K562 (cell line): ENCODE data around the gene GRIN2A. TPM values are rescaled to one million over a fixed set of nuclear protein-coding genes. Genes with fewer than 3 reads are reported as not detected.

Source experiments
- ATAC-seq: fragments of 200-7000 bp; cut with Tn5 transposase; 3 replicates; pipeline ENCODE4 v1.9.1; 2020; ENCODE audit warnings: moderate library complexity
- BruUV-seq: library from RNA; stranded (reverse); fragments of 400-500 nt; replicated peaks from 2 replicates; lab custom pipeline; 2021; lab: Mats Ljungman, UMichigan
- CTCF ChIA-PET: fragments of 300-600 bp; formaldehyde crosslinking; extraction: SDS; loops from one replicate; lab custom pipeline; 2021; ENCODE audit warnings: low intra/inter-chr PET ratio; lab: Yijun Ruan, JAX
- POLR2A ChIA-PET: fragments of 300-600, 350-650 bp; sonication (Branson Sonifier 250); formaldehyde crosslinking; extraction: SDS; loops from one replicate; lab custom pipeline; 2021; ENCODE audit warnings: antibody characterized with exemption, inconsistent platforms; lab: Yijun Ruan, JAX
- DNase-seq, 4 experiments: peaks; one replicate each; pipeline versions ENCODE4 v3.0.0 to v3.0.0-alpha.2; 2011 to 2018; ENCODE audit warnings: low spot score in 3 of 4, mixed read lengths in 3 of 4; ENCODE audit errors: extremely low read depth in 1 of 4
- FAIRE-seq: peaks from 2 replicates; lab custom pipeline; 2011; peaks lifted over from hg19 to GRCh38; lab: Jason Lieb, UNC
- H2AFZ ChIP-seq: 2 replicates; pipeline ENCODE4 v1.6.0; 2011; ENCODE audit warnings: low read depth, low read length, control low read depth, inconsistent platforms
- H3K27ac ChIP-seq: fragments of 200-600 bp; 3 replicates; pipeline ENCODE4 v1.8.0; 2011; ENCODE audit warnings: low read depth, mild to moderate bottlenecking, control low read depth, inconsistent platforms, low read length, moderate library complexity, mixed read lengths; ENCODE audit errors: extremely low read depth
- H3K27me3 ChIP-seq, 2 experiments: fragments of 300-600 bp in 1 of 2; 2 replicates in 1 of 2; 3 replicates in 1 of 2; pipeline versions ENCODE4 v1.6.0 to v1.8.0; 2011; ENCODE audit warnings: inconsistent platforms in 2 of 2, low read length in 2 of 2, mild to moderate bottlenecking in 1 of 2, mixed read lengths in 1 of 2, moderate library complexity in 1 of 2; ENCODE audit not compliant: control insufficient read depth in 2 of 2, insufficient read depth in 2 of 2
- H3K36me3 ChIP-seq: fragments of 300-600 bp; 3 replicates; pipeline ENCODE4 v1.8.0; 2011; ENCODE audit warnings: mild to moderate bottlenecking, low read length, inconsistent platforms; ENCODE audit not compliant: control insufficient read depth, insufficient read depth
- H3K4me1 ChIP-seq, 2 experiments: fragments of 200-600 bp in 1 of 2; replicated peaks in 1 of 2; 2 replicates in 1 of 2; 3 replicates in 1 of 2; pipeline versions ENCODE4 v1.5.1 to v1.8.0; 2011; ENCODE audit warnings: inconsistent platforms in 2 of 2, low read length in 2 of 2, mild to moderate bottlenecking in 1 of 2, mixed read lengths in 1 of 2, moderate library complexity in 1 of 2; ENCODE audit not compliant: control insufficient read depth in 2 of 2, insufficient read depth in 2 of 2
- H3K4me2 ChIP-seq: 2 replicates; pipeline ENCODE4 v1.6.1; 2011; ENCODE audit warnings: low read length, control low read depth, inconsistent platforms, mixed read lengths; ENCODE audit not compliant: insufficient read depth
- H3K4me3 ChIP-seq: fragments of 200-600 bp; sonication (generic), shearing (Covaris generic); 2 replicates; pipeline ENCODE4 v1.5.1; 2016; ENCODE audit warnings: control low read depth, inconsistent platforms
- H3K79me2 ChIP-seq: fragments of 200-600 bp; 3 replicates; pipeline ENCODE4 v1.8.0; 2011; ENCODE audit warnings: low read length, inconsistent platforms; ENCODE audit not compliant: control insufficient read depth, insufficient read depth
- H3K9ac ChIP-seq, 2 experiments: 2 replicates each; pipeline versions ENCODE4 v1.6.0 to v1.6.1; 2011; ENCODE audit warnings: low read depth in 2 of 2, low read length in 2 of 2, control low read depth in 1 of 2, inconsistent platforms in 1 of 2, mild to moderate bottlenecking in 1 of 2, mixed read lengths in 1 of 2; ENCODE audit not compliant: insufficient read depth in 1 of 2
- H3K9me1 ChIP-seq: one replicate; pipeline ENCODE4 v1.6.0; 2011; ENCODE audit warnings: inconsistent platforms, mild to moderate bottlenecking, low read length, moderate library complexity; ENCODE audit not compliant: control insufficient read depth, insufficient read depth
- H3K9me3 ChIP-seq: replicated peaks from 2 replicates; pipeline ENCODE4 v1.5.1; 2011; ENCODE audit warnings: low read depth, low read length, inconsistent platforms; ENCODE audit not compliant: control insufficient read depth, insufficient read depth
- H4K20me1 ChIP-seq: replicated peaks from 2 replicates; pipeline ENCODE4 v1.6.1; 2011; ENCODE audit warnings: low read length, inconsistent platforms, mixed read lengths; ENCODE audit not compliant: control insufficient read depth, insufficient read depth
- BRD4 ChIP-seq: fragments of 200-600 bp; sonication (generic); IDR thresholded peaks from 2 replicates; pipeline ENCODE4 v1.6.1; 2017; ENCODE audit warnings: inconsistent platforms
- E2F3 ChIP-seq: fragments of 250-450 bp; sonication (Bioruptor Pico); IDR thresholded peaks from 2 replicates; pipeline ENCODE4 v1.4.0; 2020; ENCODE audit warnings: mild to moderate bottlenecking
- FIP1L1 ChIP-seq: fragments of 200-400 bp; formaldehyde crosslinking; IDR thresholded peaks from 2 replicates; pipeline ENCODE4 v1.6.1; 2018; ENCODE audit warnings: mild to moderate bottlenecking, low read depth, low read length; ENCODE audit not compliant: poor library complexity, severe bottlenecking
- HDAC3 ChIP-seq: fragments of 450-650 bp; IDR thresholded peaks from 2 replicates; pipeline ENCODE4 v1.6.1; 2018; ENCODE audit warnings: borderline replicate concordance, mild to moderate bottlenecking, moderate library complexity; ENCODE audit not compliant: partially characterized antibody
- HES1 ChIP-seq: fragments of 450-650 bp; IDR thresholded peaks from 2 replicates; pipeline ENCODE4 v1.6.1; 2016; ENCODE audit warnings: low read depth, mild to moderate bottlenecking, moderate library complexity
- TEAD4 ChIP-seq, 2 experiments: sonication (generic) in 1 of 2; formaldehyde crosslinking in 1 of 2; IDR thresholded peaks; 2 replicates each; pipeline versions ENCODE4 v1.6.1 to v1.8.0; 2012 to 2022; ENCODE audit warnings: borderline replicate concordance in 1 of 2, inconsistent platforms in 1 of 2, low read length in 1 of 2, mild to moderate bottlenecking in 1 of 2, missing genetic modification reagents in 1 of 2
- WGBS: fragments of 100-300 bp; shearing (Covaris generic); methylation state at CpG from one replicate; pipeline ENCODE4 v1.1.6; 2016; ENCODE audit warnings: low coverage, mixed read lengths; ENCODE audit not compliant: insufficient coverage; ENCODE audit errors: missing lambda C conversion rate; 5-methylcytosine and 5-hydroxymethylcytosine counted together
- in situ Hi-C: fragments of 300-500 bp; cut with MboI; formaldehyde crosslinking; loops from 4 replicates; pipeline ENCODE4 v1.15.0; 2018; ENCODE audit warnings: inconsistent platforms, mixed read lengths
- intact Hi-C: fragments of 100-400 bp; cut with micrococcal nuclease; formaldehyde crosslinking; loops from 2 replicates; pipeline ENCODE4 v1.14.2; 2022
- polyA plus RNA-seq, 8 experiments: library from polyadenylated mRNA; depleted of rRNA in 4 of 8; stranded (reverse) in 5 of 8; unstranded in 3 of 8; fragments of >200 nt; fragmentation: Nextera tagmentation in 2 of 8; fragmentation: Illumina TruSeq in 1 of 8; extraction: Ambion mirVana in 2 of 8; extraction: Trizol in 1 of 8; gene quantifications; 2 replicates each; pipeline versions ENCODE4 v1.2.1 to v1.2.3, GENCODE V29; 2011 to 2014; ENCODE audit warnings: inconsistent platforms in 1 of 8, missing spikeins in 1 of 8
- total RNA-seq, 7 experiments: library from RNA; depleted of rRNA in 6 of 7; stranded (reverse); fragments of >200 nt in 6 of 7; fragmentation: Illumina TruSeq in 2 of 7; extraction: Trizol in 2 of 7; gene quantifications; 2 replicates each; pipeline versions ENCODE4 v1.2.1 to v1.2.3, GENCODE V29; 2011 to 2021; ENCODE audit warnings: low replicate concordance in 1 of 7

GRIN2A gene
- total and polyA plus RNA-seq, 9 of the 15 experiments (the other 6 are each of a cell fraction or from before 2014, with no cell fraction given): not detected

GRCh38 chr16:10070591-10070990 is 111.6 kb downstream of the GRIN2A start (continued):
- TF ChIP-seq BRD4 (no peak), FIP1L1 (no peak), TEAD4 (IDR thresholded peaks at IDR 0.05; ENCODE audit: low read length) (no peak), TEAD4 (CRISPR knock-in tag; IDR thresholded peaks at IDR 0.05; ENCODE audit: borderline replicate concordance) (no peak)

- in situ Hi-C loops: no loop called here
- BruUV-seq: no TSS peak
Observed at GRCh38 chr16:10069374-10069773, 112.9 kb downstream of the GRIN2A start.

More at GRCh38 chr16:10069374-10069773, 112.9 kb downstream of the GRIN2A start:
- Histone ChIP-seq H3K27ac (no peak overlapping the region), H3K4me3 (no peak overlapping the region), H3K9ac (no peak overlapping the region), H3K9me3 (no peaks in the 10 kb centered on the region), H3K27me3 (no peaks in the 10 kb centered on the region), H4K20me1 (no peaks in the 10 kb centered on the region), H3K4me1 (no peaks in the 10 kb centered on the region), H3K4me2 (no peak overlapping the region)
- FAIRE-seq: no peak
- ATAC-seq: no peak
- 0% methylated on average over 3 of the region's 3 CpGs for WGBS
- ChIA-PET CTCF (no interaction called here), POLR2A (no interaction called here)
- DNase-seq: no peak
- no peak for TF ChIP-seq E2F3 (CRISPR knock-in tag)
- no peak for TF ChIP-seq HDAC3
- TF ChIP-seq HES1: no peak
- TF ChIP-seq, all 486 proteins: peak for 0
- Histone ChIP-seq H2AFZ (no peak overlapping the region), H3K9me1 (no peaks in the 10 kb centered on the region), H3K79me2 (no peaks in the 10 kb centered on the region), H3K36me3 (no peaks in the 10 kb centered on the region)
- intact Hi-C loops: no loop called here
